Activated T-cell treated with anti-CD3 and anti-CD28 coated beads, Interleukin-2, amount 50 U/mL, for 24 hours (primary cell): Measurements from ENCODE around the gene PLEKHA6.
"Not testable (repeated sequence)": the region's sequence is repeated elsewhere in the genome, so short reads cannot be mapped to it uniquely, and the experiment has no call there.

Experiments used
- DNase-seq: peaks from one replicate; pipeline ENCODE4 v3.0.0-alpha.2; 2020
- H3K27ac Mint-ChIP-seq: 2 replicates; pipeline ENCODE4 v1.8.0; 2020; ENCODE audit warnings: mild to moderate bottlenecking, mixed read lengths
- H3K27me3 Mint-ChIP-seq: 2 replicates; pipeline ENCODE4 v1.8.0; 2020; ENCODE audit warnings: mixed read lengths
- H3K36me3 Mint-ChIP-seq: 2 replicates; pipeline ENCODE4 v1.8.0; 2020; ENCODE audit warnings: low read depth, mixed read lengths
- H3K4me1 Mint-ChIP-seq: 2 replicates; pipeline ENCODE4 v1.8.0; 2020; ENCODE audit warnings: low read depth, mixed read lengths
- H3K4me3 Mint-ChIP-seq: 2 replicates; pipeline ENCODE4 v1.8.0; 2020; ENCODE audit warnings: mild to moderate bottlenecking, moderate library complexity, mixed read lengths
- H3K9me3 Mint-ChIP-seq: 2 replicates; pipeline ENCODE4 v1.8.0; 2020; ENCODE audit warnings: mixed read lengths

Gene PLEKHA6

DNA sequence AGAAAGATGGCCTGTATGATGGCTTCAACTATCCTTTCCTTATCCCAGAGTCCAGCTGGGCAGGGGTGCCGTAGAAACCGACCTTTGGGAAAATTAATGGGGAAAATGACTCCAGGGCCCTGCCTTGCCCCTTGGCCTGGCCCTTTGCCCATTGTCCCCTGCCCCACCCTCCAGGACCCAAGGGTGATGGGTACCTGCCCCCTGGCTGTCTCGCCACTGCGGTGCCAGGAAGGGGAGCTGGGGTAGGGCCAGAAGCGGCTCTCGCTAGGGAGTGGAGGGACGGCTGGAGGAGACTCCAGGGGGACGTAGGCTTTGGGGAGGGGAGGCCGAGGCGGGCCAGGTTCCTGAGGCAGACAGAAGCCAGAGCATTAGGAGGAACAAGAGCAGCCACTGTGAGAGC lies 116.8 kb downstream of the PLEKHA6 start:
- Mint-ChIP-seq H3K4me3 (no peak overlapping the region), H3K36me3 (no peaks in the 10 kb centered on the region), H3K4me1 (no peaks in the 10 kb centered on the region), H3K27ac (no peak overlapping the region), H3K9me3 (no peaks in the 10 kb centered on the region), H3K27me3 (peaks cover 4% of the 10 kb centered on the region)
- no peak for DNase-seq

DNA sequence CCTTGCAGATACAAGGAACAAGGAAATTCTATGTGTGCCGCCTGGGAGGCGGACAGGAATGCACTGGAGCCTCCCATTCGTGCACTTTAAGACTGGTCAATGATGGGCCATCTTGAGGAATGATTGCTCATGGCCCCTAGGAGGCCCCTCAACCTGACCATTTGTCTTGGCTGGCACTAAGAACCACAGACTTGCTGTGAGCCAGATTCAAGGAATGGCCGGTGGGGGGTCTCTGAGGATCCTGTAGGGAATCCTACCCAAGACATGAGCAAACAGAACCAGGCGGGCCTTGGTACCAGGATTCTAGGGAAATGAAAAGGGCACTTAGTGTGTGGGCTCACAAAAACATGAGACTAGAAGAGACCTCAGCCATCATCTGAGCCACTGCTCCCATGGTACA lies 117.8 kb downstream of the PLEKHA6 start:
- no peak overlapping the region for H3K27ac Mint-ChIP-seq

DNA sequence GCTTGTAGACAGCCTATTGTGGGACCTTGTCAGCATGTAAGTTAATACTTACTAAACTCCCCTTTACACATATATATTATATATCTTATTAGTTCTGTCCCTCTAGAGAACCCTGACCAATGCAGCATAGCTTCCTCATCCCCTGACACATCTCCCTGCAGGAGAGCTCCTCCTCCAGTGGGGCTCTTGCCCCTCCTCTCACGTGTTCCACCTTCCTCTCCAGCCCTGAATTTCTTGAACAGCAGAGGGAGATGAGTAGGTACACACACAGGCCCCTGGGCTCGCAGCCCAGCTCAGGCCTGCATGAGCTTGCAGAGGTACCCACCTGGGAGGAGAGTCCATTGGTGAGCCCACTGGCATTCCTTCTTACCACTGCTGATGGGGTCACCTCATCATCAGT lies 118.7 kb downstream of the PLEKHA6 start:
- no peak for DNase-seq
- Mint-ChIP-seq H3K9me3 (no peaks in the 10 kb centered on the region), H3K27ac (no peak overlapping the region), H3K4me1 (no peaks in the 10 kb centered on the region), H3K36me3 (no peaks in the 10 kb centered on the region), H3K27me3 (no peaks in the 10 kb centered on the region), H3K4me3 (no peak overlapping the region)

More for the DNA sequence above, 117.8 kb downstream of the PLEKHA6 start:
- Mint-ChIP-seq H3K36me3 (no peaks in the 10 kb centered on the region), H3K9me3 (no peaks in the 10 kb centered on the region), H3K27me3 (peaks cover 4% of the 10 kb centered on the region), H3K4me3 (no peak overlapping the region), H3K4me1 (no peaks in the 10 kb centered on the region)
- no peak for DNase-seq

DNA sequence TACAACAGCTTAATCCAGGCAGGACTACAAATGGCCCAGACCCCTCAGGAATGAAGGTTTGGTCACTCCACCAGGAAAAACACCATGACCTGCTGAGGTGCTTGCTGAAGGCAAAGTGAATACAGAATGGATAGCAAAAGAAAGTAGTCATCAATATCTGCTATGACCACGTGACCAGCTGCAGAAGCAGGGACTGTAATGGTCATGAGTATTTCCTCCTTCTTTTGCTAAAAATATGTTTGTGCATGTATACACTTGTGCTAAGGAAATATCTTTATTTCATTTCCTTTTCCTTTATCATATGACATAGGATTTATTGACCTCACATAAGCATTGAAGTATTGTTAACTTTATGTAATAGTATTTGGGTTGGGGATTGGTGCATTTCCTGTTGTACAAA lies 119.5 kb downstream of the PLEKHA6 start:
- Mint-ChIP-seq H3K9me3 (no peaks in the 10 kb centered on the region), H3K4me3 (no peak overlapping the region), H3K27me3 (no peaks in the 10 kb centered on the region), H3K4me1 (no peaks in the 10 kb centered on the region), H3K36me3 (no peaks in the 10 kb centered on the region), H3K27ac (no peak overlapping the region)
- no peak for DNase-seq

DNA sequence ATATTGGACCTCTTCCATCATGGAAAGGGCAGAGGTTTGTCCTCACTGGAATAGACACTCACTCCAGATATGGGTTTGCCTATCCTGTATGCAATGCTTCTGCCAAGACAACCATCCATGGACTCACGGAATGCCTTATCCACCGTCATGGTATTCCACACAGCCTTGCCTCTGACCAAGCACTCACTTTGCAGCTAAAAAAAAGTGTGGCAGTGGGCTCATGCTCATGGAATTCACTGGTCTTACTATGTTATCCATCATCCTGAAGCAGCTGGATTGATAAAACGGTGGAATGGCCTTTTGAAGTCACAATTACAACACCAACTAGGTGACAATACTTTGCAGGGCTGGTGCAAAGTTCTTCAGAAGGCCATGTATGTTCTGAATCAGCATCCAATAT lies 120.3 kb downstream of the PLEKHA6 start:
- not testable (repeated sequence) for DNase-seq, H3K9me3 Mint-ChIP-seq, H3K36me3 Mint-ChIP-seq, H3K4me1 Mint-ChIP-seq, H3K27ac Mint-ChIP-seq, H3K4me3 Mint-ChIP-seq, H3K27me3 Mint-ChIP-seq

DNA sequence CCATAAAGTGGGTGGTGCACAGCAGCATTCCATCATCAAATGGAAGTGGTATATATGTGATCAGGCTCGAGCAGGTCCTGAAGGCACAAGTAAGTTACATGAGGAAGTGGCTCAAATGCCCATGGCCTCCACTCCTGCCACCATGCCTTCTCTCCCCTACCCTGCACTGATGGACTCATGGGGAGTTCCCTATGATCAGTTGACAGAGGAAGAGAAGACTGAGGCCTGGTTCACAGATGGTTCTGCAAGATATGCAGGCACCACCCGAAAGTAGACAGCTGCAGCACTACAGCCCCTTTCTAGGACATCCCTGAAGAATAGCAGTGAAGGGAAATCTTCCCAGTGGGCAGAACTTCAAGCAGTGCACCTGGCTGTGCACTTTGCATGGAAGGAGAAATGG lies 121.2 kb downstream of the PLEKHA6 start:
- H3K36me3 Mint-ChIP-seq, H3K4me3 Mint-ChIP-seq, H3K27me3 Mint-ChIP-seq, DNase-seq, H3K9me3 Mint-ChIP-seq, H3K27ac Mint-ChIP-seq, H3K4me1 Mint-ChIP-seq: not testable (repeated sequence)

DNA sequence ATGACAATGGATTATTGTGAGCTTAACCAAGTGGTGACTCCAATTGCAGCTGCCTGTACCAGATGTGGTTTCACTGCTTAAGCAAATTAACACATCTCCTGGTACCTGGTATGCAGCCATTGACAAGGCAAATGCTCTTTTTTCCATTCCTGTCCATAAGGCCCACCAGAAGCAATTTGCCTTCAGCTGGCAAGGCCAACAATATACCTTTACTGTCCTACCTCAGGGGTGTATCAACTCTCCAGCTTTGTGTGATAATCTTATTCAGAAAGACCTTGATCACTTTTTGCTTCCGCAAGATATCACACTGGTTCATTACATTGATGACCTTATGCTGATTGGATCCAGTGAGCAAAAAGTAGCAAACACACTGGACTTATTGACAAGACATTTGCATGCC lies 122.2 kb downstream of the PLEKHA6 start:
- H3K9me3 Mint-ChIP-seq, H3K27me3 Mint-ChIP-seq, H3K4me1 Mint-ChIP-seq, DNase-seq, H3K27ac Mint-ChIP-seq, H3K36me3 Mint-ChIP-seq, H3K4me3 Mint-ChIP-seq: not testable (repeated sequence)

DNA sequence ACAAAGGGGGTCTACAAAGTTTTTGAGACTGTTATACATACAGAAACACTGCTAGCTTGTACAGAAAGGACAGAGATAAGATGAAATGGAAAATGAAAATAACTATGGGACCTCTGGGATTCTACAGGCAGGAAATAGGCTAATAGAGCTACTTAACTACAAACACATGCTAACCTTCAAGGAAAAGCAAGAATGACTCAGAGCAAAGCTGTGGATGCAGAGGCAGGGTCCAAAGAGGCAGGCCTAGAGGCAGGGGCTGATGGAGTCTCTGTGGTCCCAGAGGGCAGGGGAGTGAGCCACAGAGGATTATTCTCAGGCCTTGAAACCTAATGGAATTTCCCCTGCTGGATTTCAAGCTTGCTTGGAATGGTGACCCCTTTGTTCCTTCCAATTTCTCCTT lies 127.2 kb downstream of the PLEKHA6 start:
- no peak for DNase-seq
- H3K9me3 Mint-ChIP-seq, result no peaks in the 10 kb centered on the region
- H3K27me3 Mint-ChIP-seq, result no peaks in the 10 kb centered on the region
- H3K27ac Mint-ChIP-seq, result no peak overlapping the region
- no peaks in the 10 kb centered on the region for H3K4me1 Mint-ChIP-seq
- H3K4me3 Mint-ChIP-seq, result no peak overlapping the region
- no peaks in the 10 kb centered on the region for H3K36me3 Mint-ChIP-seq

DNA sequence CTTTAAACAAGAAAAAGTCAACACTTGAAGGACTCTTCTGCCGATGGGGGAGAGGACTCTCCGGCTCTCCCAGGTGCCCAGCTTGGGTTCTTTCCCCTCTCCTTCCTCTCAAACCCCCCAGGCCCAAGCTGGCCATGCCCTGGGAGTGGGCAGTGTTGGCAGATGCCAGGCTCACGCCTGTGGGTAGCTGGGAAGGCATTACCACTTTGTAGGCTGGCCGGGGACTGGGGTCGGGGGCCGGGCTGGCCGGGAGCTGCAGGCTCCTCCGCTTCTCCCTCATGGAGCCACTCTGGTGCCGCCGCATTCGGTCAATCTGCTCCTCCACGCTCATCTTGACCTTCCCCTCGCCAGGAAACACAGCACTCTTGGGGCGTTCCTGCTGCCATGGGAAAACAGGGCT lies 129.5 kb downstream of the PLEKHA6 start:
- no peaks in the 10 kb centered on the region for H3K36me3 Mint-ChIP-seq
- H3K27ac Mint-ChIP-seq, result no peak overlapping the region
- no peak for DNase-seq
- no peaks in the 10 kb centered on the region for H3K9me3 Mint-ChIP-seq
- H3K4me1 Mint-ChIP-seq, result no peaks in the 10 kb centered on the region
- no peaks in the 10 kb centered on the region for H3K27me3 Mint-ChIP-seq
- no peak overlapping the region for H3K4me3 Mint-ChIP-seq

DNA sequence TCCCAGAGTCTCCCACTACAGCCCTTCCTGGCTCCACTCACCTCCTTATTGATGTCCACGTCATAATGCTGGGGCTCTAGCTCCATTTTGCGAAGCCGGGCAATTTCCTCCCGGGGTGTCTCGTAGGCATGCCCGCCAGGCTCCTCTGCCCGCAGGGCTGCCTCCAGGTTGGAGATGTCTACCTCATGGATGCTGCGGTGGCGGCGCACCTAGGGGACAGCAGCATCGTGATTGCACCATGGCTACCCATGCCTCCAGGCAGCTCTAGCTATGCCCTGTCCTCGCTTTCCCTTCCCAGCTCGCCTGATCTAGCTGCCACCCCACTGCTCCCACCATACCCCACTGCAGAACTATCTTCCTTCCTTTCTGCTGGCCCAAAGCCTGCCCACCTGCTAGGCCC lies 130.8 kb downstream of the PLEKHA6 start:
- no peaks in the 10 kb centered on the region for H3K9me3 Mint-ChIP-seq
- no peaks in the 10 kb centered on the region for H3K27me3 Mint-ChIP-seq
- H3K36me3 Mint-ChIP-seq, result no peaks in the 10 kb centered on the region
- H3K4me1 Mint-ChIP-seq, result no peaks in the 10 kb centered on the region
- DNase-seq, result no peak
- H3K27ac Mint-ChIP-seq, result no peak overlapping the region
- H3K4me3 Mint-ChIP-seq, result no peak overlapping the region

DNA sequence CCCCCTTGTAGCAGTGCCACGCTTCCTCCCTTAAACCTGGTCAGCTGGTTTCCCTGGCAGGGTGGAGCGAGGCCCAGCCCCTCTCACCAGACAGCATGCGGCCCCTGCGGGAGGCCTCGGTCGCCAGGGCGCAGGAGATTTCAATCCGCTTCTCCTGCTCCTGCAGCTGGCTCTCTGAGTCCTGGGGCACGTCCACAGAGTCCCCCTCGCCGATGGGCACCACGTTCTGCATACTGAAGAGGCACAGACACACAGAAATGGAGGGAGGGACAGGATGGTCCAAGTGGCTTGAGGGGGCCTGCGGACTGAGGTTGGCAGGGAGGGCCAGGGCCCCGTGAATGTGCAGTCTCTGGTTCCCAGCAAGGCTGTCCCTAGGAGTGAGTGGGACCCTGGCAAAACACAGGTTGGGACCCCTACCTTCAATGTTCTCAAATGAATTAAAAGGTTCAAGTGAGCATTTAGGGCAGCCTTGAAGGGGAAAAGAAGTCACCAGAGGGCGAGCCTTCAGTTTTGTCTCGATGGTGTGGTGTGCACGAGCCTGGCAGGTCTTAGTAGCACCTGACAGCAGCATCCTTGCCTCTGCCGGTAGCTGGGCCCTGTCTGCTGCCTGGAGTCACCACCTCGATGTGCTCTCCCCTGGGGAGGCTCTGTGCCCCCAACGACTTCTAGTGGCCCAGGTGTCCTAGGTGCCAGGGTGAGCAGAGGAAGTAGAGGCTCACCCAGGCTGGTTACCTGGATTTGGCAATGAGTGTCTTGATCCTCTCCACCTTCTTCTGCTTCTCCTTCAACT lies 131.5 kb downstream of the PLEKHA6 start:
- H3K4me1 Mint-ChIP-seq, result no peaks in the 10 kb centered on the region
- no peak overlapping the region for H3K4me3 Mint-ChIP-seq
- H3K9me3 Mint-ChIP-seq, result no peaks in the 10 kb centered on the region
- H3K27me3 Mint-ChIP-seq, result no peaks in the 10 kb centered on the region
- H3K27ac Mint-ChIP-seq, result no peak overlapping the region
- no peak for DNase-seq
- H3K36me3 Mint-ChIP-seq, result no peaks in the 10 kb centered on the region

DNA sequence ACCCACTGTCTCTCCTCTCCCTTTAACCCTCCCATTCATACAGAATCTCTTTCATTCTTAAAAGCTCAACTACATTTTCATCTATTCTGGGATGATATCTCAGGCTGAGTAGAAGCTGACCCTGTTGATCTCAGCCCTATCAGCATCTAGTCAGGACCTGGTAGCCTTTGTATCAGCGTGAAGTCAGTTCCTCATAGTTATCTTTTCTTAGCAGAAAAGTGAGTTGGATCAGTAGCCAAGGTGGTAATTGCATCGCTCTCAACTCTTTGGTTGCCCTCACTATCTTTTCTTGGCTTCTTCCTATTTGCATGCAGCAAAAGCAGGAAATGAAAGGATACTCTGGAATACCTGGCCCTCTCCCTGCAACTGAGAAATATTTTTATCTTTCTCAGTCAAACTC lies 132.4 kb downstream of the PLEKHA6 start:
- Mint-ChIP-seq H3K27me3 (no peaks in the 10 kb centered on the region), H3K27ac (no peak overlapping the region), H3K9me3 (no peaks in the 10 kb centered on the region), H3K36me3 (no peaks in the 10 kb centered on the region), H3K4me3 (no peak overlapping the region), H3K4me1 (no peaks in the 10 kb centered on the region)
- no peak for DNase-seq

DNA sequence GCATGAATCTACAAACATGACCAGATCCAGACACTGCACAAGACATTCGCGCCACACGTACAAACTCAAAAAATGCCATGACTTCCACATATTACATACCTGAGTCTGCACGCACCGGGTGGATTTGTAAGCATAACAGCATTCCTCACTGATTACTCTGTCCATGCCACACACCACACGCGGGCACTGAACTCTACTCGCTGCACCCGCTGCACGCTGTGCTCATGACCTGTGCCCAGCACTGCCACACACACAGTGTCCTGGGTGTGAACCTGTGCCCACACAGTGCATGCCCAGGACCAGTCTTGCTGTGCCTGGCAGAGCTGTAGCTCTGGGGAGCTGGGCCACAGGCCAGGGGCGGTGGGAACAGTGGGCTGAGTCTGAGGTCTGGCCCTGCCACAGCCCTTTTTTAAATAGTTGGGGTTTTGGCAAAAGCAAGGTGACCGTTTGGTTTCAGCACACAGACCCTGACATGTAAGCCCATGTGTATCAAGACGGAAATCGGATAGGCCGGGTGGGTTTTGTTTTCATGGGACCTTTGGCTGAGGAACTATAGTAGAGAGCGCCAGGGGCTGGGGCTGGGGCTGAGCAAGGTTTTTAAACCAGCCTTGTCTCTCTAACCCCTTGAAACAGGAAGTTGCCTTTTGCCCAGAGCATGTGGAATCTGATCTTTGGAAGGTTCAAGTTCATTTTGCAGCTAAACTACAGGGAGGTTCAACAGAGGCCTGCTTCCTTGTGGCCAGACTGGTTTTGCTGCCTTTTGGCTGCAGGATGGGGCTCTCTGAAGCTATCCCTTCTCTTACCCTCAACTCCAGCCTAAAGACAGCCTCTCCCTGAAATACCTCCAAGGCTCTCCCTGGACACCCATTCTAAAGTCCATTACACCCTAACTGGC lies 133.6 kb downstream of the PLEKHA6 start:
- Mint-ChIP-seq H3K27ac (no peak overlapping the region), H3K4me1 (no peaks in the 10 kb centered on the region), H3K9me3 (no peaks in the 10 kb centered on the region), H3K27me3 (no peaks in the 10 kb centered on the region), H3K4me3 (no peak overlapping the region), H3K36me3 (no peaks in the 10 kb centered on the region)
- DNase-seq, result no peak

DNA sequence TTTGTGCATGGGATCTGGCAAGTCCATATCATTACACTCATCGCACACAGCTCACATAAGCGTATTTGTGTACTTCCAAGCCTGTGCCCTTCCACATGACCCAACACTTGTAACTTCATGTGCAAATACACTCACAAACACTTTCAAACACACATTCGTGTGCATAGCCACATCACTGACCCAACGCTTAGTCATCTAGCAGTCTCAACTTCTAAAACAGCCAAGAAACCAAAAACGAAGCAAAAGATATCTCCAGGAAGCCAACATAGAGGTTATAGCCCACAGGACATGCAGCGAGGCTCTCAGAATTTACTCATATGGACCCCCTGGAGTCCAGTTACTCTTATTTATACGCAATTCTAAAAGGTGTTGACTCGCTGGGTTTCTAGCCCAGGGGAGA lies 135.1 kb downstream of the PLEKHA6 start:
- Mint-ChIP-seq H3K27me3 (no peaks in the 10 kb centered on the region), H3K4me1 (no peaks in the 10 kb centered on the region), H3K27ac (no peak overlapping the region), H3K4me3 (no peak overlapping the region), H3K9me3 (no peaks in the 10 kb centered on the region), H3K36me3 (no peaks in the 10 kb centered on the region)
- DNase-seq, result no peak

DNA sequence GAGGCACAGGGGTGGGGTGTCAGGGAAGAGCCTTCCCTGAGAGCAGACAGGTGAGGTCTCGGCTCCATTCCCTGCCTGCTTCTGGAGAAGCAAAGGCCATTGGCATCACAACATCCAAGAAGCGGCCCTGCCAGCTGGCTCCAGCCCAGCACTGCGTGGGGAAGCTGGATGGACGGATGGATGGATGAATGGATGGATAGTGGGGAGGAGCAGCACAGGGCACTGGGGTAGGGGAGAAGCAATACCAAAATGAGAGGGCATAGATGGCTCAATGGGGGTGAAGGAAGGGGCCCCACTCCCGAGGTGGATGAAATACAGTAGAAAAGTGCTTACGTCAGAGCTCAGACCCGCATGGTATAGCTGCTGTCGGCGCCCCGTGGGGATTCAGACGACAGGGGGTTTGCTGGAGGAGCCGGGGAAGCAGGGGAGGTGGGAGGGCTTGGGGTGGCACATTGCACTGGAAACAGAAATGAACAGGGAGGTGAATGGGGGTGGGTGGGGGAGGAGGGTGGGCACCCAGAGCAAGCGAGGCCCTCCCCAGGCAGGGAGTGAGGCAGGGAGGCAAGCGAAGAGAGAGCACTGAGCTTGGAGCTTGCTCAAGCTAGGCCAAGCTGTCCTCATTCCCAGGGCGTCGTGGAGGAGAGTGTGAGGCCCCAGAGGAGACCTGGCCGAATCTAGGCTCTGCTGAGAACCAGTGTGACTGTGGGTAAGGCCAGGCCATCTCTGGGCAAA lies 136.4 kb downstream of the PLEKHA6 start:
- no peak overlapping the region for H3K4me3 Mint-ChIP-seq
- no peaks in the 10 kb centered on the region for H3K36me3 Mint-ChIP-seq
- no peak for DNase-seq
- H3K9me3 Mint-ChIP-seq, result no peaks in the 10 kb centered on the region
- no peaks in the 10 kb centered on the region for H3K27me3 Mint-ChIP-seq
- H3K27ac Mint-ChIP-seq, result no peak overlapping the region
- H3K4me1 Mint-ChIP-seq, result peaks cover 5% of the 10 kb centered on the region
